Transverse colon (tissue), 4 donors: ENCODE measurements around the gene DDX28. TPM values are rescaled to one million over a fixed set of nuclear protein-coding genes. Genes with fewer than 3 reads are reported as not detected.

Experiments used
- DNase-seq: peaks from one replicate; pipeline ENCODE4 v3.0.0-alpha.2; 2019
- H3K27ac ChIP-seq, 4 donors: fragments of 200-600 bp; sonication (generic); 2 replicates each; pipeline ENCODE4 v1.5.1; 2016 to 2018; ENCODE audit warnings: inconsistent platforms in 4 of 4
- H3K27me3 ChIP-seq: fragments of 200-600 bp; sonication (generic); 2 replicates; pipeline ENCODE4 v1.5.1; 2017; ENCODE audit warnings: inconsistent platforms
- H3K36me3 ChIP-seq, 4 donors: fragments of 200-600 bp; sonication (generic); 2 replicates each; pipeline ENCODE4 v1.5.1; 2017 to 2019; ENCODE audit warnings: inconsistent platforms in 4 of 4
- H3K4me1 ChIP-seq, 4 donors: fragments of 200-600 bp; sonication (generic); 2 replicates each; pipeline ENCODE4 v1.5.1; 2017 to 2020; ENCODE audit warnings: inconsistent platforms in 4 of 4
- H3K4me3 ChIP-seq, 4 donors: fragments of 200-600 bp; sonication (generic); 1 replicate in 1 of 4; 2 replicates in 3 of 4; pipeline versions ENCODE4 v1.5.1 to v1.6.1; 2017 to 2019; ENCODE audit warnings: inconsistent platforms in 4 of 4
- H3K9me3 ChIP-seq, 2 donors: fragments of 200-600 bp; sonication (generic); 2 replicates each; pipeline ENCODE4 v1.5.1; 2017 to 2019; ENCODE audit warnings: inconsistent platforms in 2 of 2
- CTCF ChIP-seq, 5 experiments: fragments of 200-600 bp in 3 of 5; fragments of 450-650 bp in 2 of 5; sonication (generic) in 3 of 5; IDR thresholded peaks; 1 replicate in 2 of 5; 2 replicates in 3 of 5; pipeline ENCODE4 v1.5.1; 2016 to 2017; ENCODE audit warnings: antibody characterized with exemption in 5 of 5, inconsistent platforms in 3 of 5, mild to moderate bottlenecking in 2 of 5, moderate library complexity in 1 of 5
- EP300 ChIP-seq: sonication (generic); formaldehyde crosslinking; IDR thresholded peaks from one replicate; pipeline ENCODE4 v1.6.1; 2017; ENCODE audit warnings: antibody characterized with exemption, low read depth
- POLR2A ChIP-seq: fragments of 450-650 bp; IDR thresholded peaks from one replicate; pipeline ENCODE4 v1.6.1; 2016; ENCODE audit warnings: antibody characterized with exemption, mild to moderate bottlenecking, moderate library complexity
- POLR2AphosphoS5 ChIP-seq, 3 donors: sonication (generic); formaldehyde crosslinking; IDR thresholded peaks; one replicate each; pipeline ENCODE4 v1.6.1; 2016; ENCODE audit warnings: antibody characterized with exemption in 3 of 3
- WGBS, 2 donors: methylation state at CpG; one replicate each; pipeline ENCODE4 v1.1.5; 2018; ENCODE audit warnings: low coverage in 1 of 2; 5-methylcytosine and 5-hydroxymethylcytosine counted together
- in situ Hi-C, 4 donors: fragments of 200-750 bp; cut with MboI; loops; one replicate each; pipeline versions ENCODE4 v1.15.0 to v1.15.1; 2017; ENCODE audit warnings: low sequenced_read_pairs in 3 of 4, low pct_ligation_motif_present in 1 of 4, low pct_unique_long_range_greater_than_20kb in 1 of 4
- intact Hi-C: fragments of 100-400 bp; cut with DNase I; formaldehyde crosslinking; loops from one replicate; pipeline ENCODE4 v1.15.1; 2023; ENCODE audit warnings: low total_unique reads
- total RNA-seq, 4 donors: library from RNA; depleted of rRNA; stranded (reverse); fragments of >200 nt; gene quantifications; one replicate each; pipeline ENCODE4 v1.1.0, GENCODE V29; 2016

The DDX28 gene
- total RNA-seq: 10 to 100 TPM in 1 of 4 donors, 1 to 10 TPM in 3; 4.8 to 13.1 (median 6.2) TPM

- Histone ChIP-seq H3K27ac (peak within 1 kb of the TSS; percentile 80 to 91 (median 88)), H3K4me3 (peak within 1 kb of the TSS; percentile 81 to 95 (median 87)), H3K36me3 (peaks cover 0 to 2% (median 0%) of the 10 kb centered on the region in 4 donors), H3K27me3 (no peaks in the 10 kb centered on the region), H3K9me3 (no peaks in the 10 kb centered on the region), H3K4me1 (peaks cover 8 to 27% (median 21%) of the 10 kb centered on the region in 4 donors)
- WGBS, 2 donors: 0% methylated on average over 54 of the region's 84 CpGs; no CpG with 5 or more reads in 1 of the 2 donors
- in situ Hi-C loops: no loop called here
- TF ChIP-seq POLR2AphosphoS5 (IDR thresholded peaks at IDR 0.05) (peak; percentile 93 to 97 (median 96)), POLR2A (peak; percentile 66), CTCF (IDR thresholded peaks at IDR 0.05) (peak in 1 of 5 experiments; percentile 30), EP300 (peak; percentile 47)
- intact Hi-C loops: no loop called here
- DNase-seq: peak; percentile 95
These were observed at the start of gene DDX28, which contains the start of gene DUS2 for GRCh38 chr16:68022728-68023537. DDX28 (minus strand) TSS chr16:68023232; CDS start chr16:68023202, 30 bp downstream. DUS2 (plus strand) TSS chr16:68023284; CDS start chr16:68038024, 14,740 bp downstream.

GRCh38 chr16:68072038-68072695, 49.1 kb upstream of the DDX28 start:
- in situ Hi-C loops (loop anchor here in 1 of 4 donors (10.0 kb wide), 1 partner anchor 153 kb away; no protein-coding TSS in a partner anchor), intact Hi-C loops (no loop called here)
- no peak for TF ChIP-seq EP300
- peak in 1 of 3 donors; percentile 25 for TF ChIP-seq POLR2AphosphoS5 (IDR thresholded peaks at IDR 0.05)
- no peak overlapping the region for H3K4me3 ChIP-seq
- H3K36me3 ChIP-seq: peaks cover 0 to 8% (median 0%) of the 10 kb centered on the region in 4 donors
- no peaks in the 10 kb centered on the region for H3K27me3 ChIP-seq
- WGBS, 2 donors: 64% methylated on average over 9 of the region's 9 CpGs; no CpG with 5 or more reads in 1 of the 2 donors
- DNase-seq: peak; percentile 66
- H3K4me1 ChIP-seq: peaks cover 8 to 37% (median 15%) of the 10 kb centered on the region in 4 donors
- H3K27ac ChIP-seq: peak overlapping the region in 2 of 4 donors; percentile 0 to 15
- H3K9me3 ChIP-seq: no peaks in the 10 kb centered on the region

- no peaks in the 10 kb centered on the region for H3K9me3 ChIP-seq
- no peaks in the 10 kb centered on the region for H3K27me3 ChIP-seq
- H3K36me3 ChIP-seq: peaks cover 0 to 7% (median 0%) of the 10 kb centered on the region in 4 donors
- no peak overlapping the region for H3K4me3 ChIP-seq
- H3K4me1 ChIP-seq: peaks cover 8 to 37% (median 15%) of the 10 kb centered on the region in 4 donors
- DNase-seq: no peak
- intact Hi-C loops: no loop called here
- TF ChIP-seq EP300: no peak
- no peak for TF ChIP-seq POLR2A
- TF ChIP-seq CTCF (IDR thresholded peaks at IDR 0.05): no peak
- TF ChIP-seq POLR2AphosphoS5 (IDR thresholded peaks at IDR 0.05): no peak
- no peak overlapping the region for H3K27ac ChIP-seq
- in situ Hi-C loops: loop anchor here in 1 of 4 donors (10.0 kb wide), 1 partner anchor 153 kb away; no protein-coding TSS in a partner anchor
- WGBS, 2 donors: 83% methylated on average over 1 of the region's 1 CpG; no CpG with 5 or more reads in 1 of the 2 donors
These were observed 48.5 kb upstream of the DDX28 start for GRCh38 chr16:68071518-68071901.

GRCh38 chr16:68070806-68071517, 47.9 kb upstream of the DDX28 start:
- intact Hi-C loops: no loop called here
- WGBS, 2 donors: 81% methylated on average over 5 to 14 of the region's 14 CpGs
- Histone ChIP-seq H3K27me3 (no peaks in the 10 kb centered on the region), H3K4me1 (peaks cover 8 to 37% (median 15%) of the 10 kb centered on the region in 4 donors), H3K36me3 (peaks cover 0 to 4% (median 0%) of the 10 kb centered on the region in 4 donors), H3K4me3 (no peak overlapping the region), H3K9me3 (no peaks in the 10 kb centered on the region), H3K27ac (no peak overlapping the region)
- TF ChIP-seq POLR2A (no peak), POLR2AphosphoS5 (IDR thresholded peaks at IDR 0.05) (no peak), EP300 (no peak), CTCF (IDR thresholded peaks at IDR 0.05) (no peak)
- no peak for DNase-seq
- in situ Hi-C loops: loop anchor here in 1 of 4 donors (10.0 kb wide), 1 partner anchor 154 kb away; no protein-coding TSS in a partner anchor
